ENCODE results near the gene OR2T1. TPM values are rescaled to one million over a fixed set of nuclear protein-coding genes. Genes with fewer than 3 reads are reported as not detected.

OR2T1 gene
- total and polyA plus RNA-seq, 2 of the 13 experiments (the other 11 are each of a cell fraction or from before 2014, with no cell fraction given): not detected

- Histone ChIP-seq H3K79me2 (ENCODE audit: insufficient read depth, low read length) (no peaks in the 10 kb centered on the region), H3K4me3 (replicated peaks in 1 of 3; ENCODE audit: insufficient read depth in 1 of 3, low read depth in 2 of 3, low read length in 3 of 3) (no peak overlapping the region), H3K27me3 (ENCODE audit: control insufficient read depth in 1 of 2, insufficient read depth in 2 of 2, low read length in 2 of 2) (no peaks in the 10 kb centered on the region), H3K4me1 (ENCODE audit: insufficient read depth, low read length) (no peaks in the 10 kb centered on the region), H2AFZ (ENCODE audit: low read length) (no peak overlapping the region), H3K9ac (ENCODE audit: insufficient read depth, low read depth, low read length) (no peak overlapping the region), H3K36me3 (replicated peaks in 1 of 2; ENCODE audit: control insufficient read depth in 1 of 2, insufficient read depth in 2 of 2, low read length in 2 of 2) (no peaks in the 10 kb centered on the region), H3K27ac (ENCODE audit: extremely low read length, insufficient read depth, low read length) (no peak overlapping the region), H4K20me1 (ENCODE audit: insufficient read depth, low read length) (no peaks in the 10 kb centered on the region), H3K4me2 (ENCODE audit: low read depth, low read length) (no peak overlapping the region), H3K9me3 (ENCODE audit: low read length) (peaks cover 7% of the 10 kb centered on the region; the same call in 1 of the 2 replicates)
- TF ChIP-seq ZNF530 (CRISPR knock-in tag; IDR thresholded peaks at IDR 0.05; ENCODE audit: low read depth): no peak
- no peak for TF ChIP-seq ZFP91 (CRISPR knock-in tag; IDR thresholded peaks at IDR 0.05; ENCODE audit: borderline replicate concordance)
- no peak for TF ChIP-seq HCFC1 (IDR thresholded peaks at IDR 0.05; ENCODE audit: low read depth, low read length)
- TF ChIP-seq ZNF710 (CRISPR knock-in tag; IDR thresholded peaks at IDR 0.05; ENCODE audit: borderline replicate concordance): no peak
- no peak for TF ChIP-seq SRSF4 (IDR thresholded peaks at IDR 0.05; ENCODE audit: low read depth, low read length, poor library complexity, severe bottlenecking)
- TF ChIP-seq SNAI1 (CRISPR knock-in tag; IDR thresholded peaks at IDR 0.05; ENCODE audit: borderline replicate concordance): no peak
- TF ChIP-seq ZNF614 (CRISPR knock-in tag; IDR thresholded peaks at IDR 0.05; ENCODE audit: borderline replicate concordance): no peak
- WGBS (ENCODE audit: low lambda C conversion rate): 14% methylated on average over 3 of the region's 3 CpGs
- in situ Hi-C loops (cut with HindIII; ENCODE audit: extremely low pct_ligation_motif_present, low pct_unique_long_range_greater_than_20kb) (no loop called here), intact Hi-C loops (cut with micrococcal nuclease; ENCODE audit: unreplicated experiment) (no loop called here)
- POLR2A ChIA-PET: no interaction called here
- FAIRE-seq: no peak
- no TSS peak for BruUV-seq (replicated peaks)
- ATAC-seq: no peak
- CTCF ChIA-PET (ENCODE audit: low intra/inter-chr PET ratio, low total read pairs): no interaction called here
- no peak for DNase-seq (ENCODE audit: low spot score)
These were observed 43.4 kb upstream of the OR2T1 start for GRCh38 chr1:248359415-248359814.
